Smooth muscle cell (in vitro differentiated cells): ENCODE measurements around the gene CDH13. TPM values are rescaled to one million over a fixed set of nuclear protein-coding genes. Genes with fewer than 3 reads are reported as not detected.

ENCODE experiments used
- DNase-seq: peaks from one replicate; lab custom pipeline; 2025; ENCODE audit not compliant: unreplicated experiment; lab: John Stamatoyannopoulos, UW
- H2AFZ ChIP-seq: fragments of 200-600 bp; sonication (generic); 2 replicates; pipeline ENCODE4 v1.6.0; 2016; ENCODE audit warnings: antibody characterized with exemption, low read depth, mild to moderate bottlenecking
- H3F3A ChIP-seq: fragments of 200-600 bp; sonication (generic); 2 replicates; pipeline ENCODE4 v1.6.0; 2017; ENCODE audit warnings: antibody characterized with exemption, low read depth
- H3K27ac ChIP-seq: fragments of 200-600 bp; sonication (generic); 2 replicates; pipeline ENCODE4 v1.5.1; 2016; ENCODE audit warnings: low read depth, mild to moderate bottlenecking
- H3K27me3 ChIP-seq: fragments of 200-600 bp; sonication (generic); 2 replicates; pipeline ENCODE4 v1.6.1; 2016; ENCODE audit warnings: low read depth, mild to moderate bottlenecking
- H3K36me3 ChIP-seq: fragments of 200-600 bp; sonication (generic); 2 replicates; pipeline ENCODE4 v1.5.1; 2016; ENCODE audit warnings: low read depth
- H3K4me1 ChIP-seq: fragments of 200-600 bp; sonication (generic); 2 replicates; pipeline ENCODE4 v1.5.1; 2016; ENCODE audit warnings: low read depth
- H3K4me2 ChIP-seq: fragments of 200-600 bp; sonication (generic); 2 replicates; pipeline ENCODE4 v1.6.0; 2016; ENCODE audit warnings: mild to moderate bottlenecking
- H3K4me3 ChIP-seq: fragments of 200-600 bp; sonication (generic); 2 replicates; pipeline ENCODE4 v1.5.1; 2016; ENCODE audit warnings: mild to moderate bottlenecking
- H3K79me2 ChIP-seq: fragments of 200-600 bp; sonication (generic); 2 replicates; pipeline ENCODE4 v1.6.0; 2016; ENCODE audit warnings: low read depth, mild to moderate bottlenecking
- H3K9ac ChIP-seq: fragments of 200-600 bp; sonication (generic); 2 replicates; pipeline ENCODE4 v1.6.0; 2016; ENCODE audit warnings: low read depth
- H3K9me3 ChIP-seq: fragments of 200-600 bp; sonication (generic); replicated peaks from 2 replicates; pipeline ENCODE4 v1.5.1; 2016; ENCODE audit warnings: low read depth
- H4K20me1 ChIP-seq: fragments of 200-600 bp; sonication (generic); 2 replicates; pipeline ENCODE4 v1.6.0; 2016; ENCODE audit warnings: low read depth
- CTCF ChIP-seq: fragments of 200-600 bp; sonication (generic); IDR thresholded peaks from 2 replicates; pipeline ENCODE4 v1.5.1; 2017; ENCODE audit warnings: borderline replicate concordance, mild to moderate bottlenecking, antibody characterized with exemption; ENCODE audit not compliant: insufficient read depth, poor library complexity, severe bottlenecking
- WGBS: methylation state at CpG from one replicate; pipeline ENCODE4 v1.1.7; 2016; ENCODE audit warnings: low lambda C conversion rate; 5-methylcytosine and 5-hydroxymethylcytosine counted together
- polyA plus RNA-seq: library from polyadenylated mRNA; unstranded; fragments of >200 nt; fragmentation: Nextera tagmentation; extraction: Ambion mirVana; gene quantifications from 2 replicates; pipeline ENCODE4 v1.2.1, GENCODE V29; 2016
- total RNA-seq: library from RNA; depleted of rRNA; stranded (reverse); fragments of >200 nt; gene quantifications from 2 replicates; pipeline ENCODE4 v1.2.3, GENCODE V29; 2014

Gene CDH13
- total and polyA plus RNA-seq, 2 experiments from 2014 or later = 12.1 to 32.2 TPM

- Histone ChIP-seq H4K20me1 (no peaks in the 10 kb centered on the region), H3K4me3 (no peak overlapping the region), H3K4me2 (no peak overlapping the region), H3K27me3 (no peaks in the 10 kb centered on the region), H3K27ac (no peak overlapping the region), H3K9ac (no peak overlapping the region), H3K4me1 (no peaks in the 10 kb centered on the region), H2AFZ (no peak overlapping the region), H3F3A (no peaks in the 10 kb centered on the region), H3K36me3 (no peaks in the 10 kb centered on the region), H3K9me3 (no peaks in the 10 kb centered on the region), H3K79me2 (no peaks in the 10 kb centered on the region)
- WGBS = 85% methylated on average over 11 of the region's 11 CpGs
- TF ChIP-seq CTCF = no peak
- DNase-seq = no peak
Observed at GRCh38 chr16:83762141-83762991, 1135.6 kb downstream of the CDH13 start.

DNA sequence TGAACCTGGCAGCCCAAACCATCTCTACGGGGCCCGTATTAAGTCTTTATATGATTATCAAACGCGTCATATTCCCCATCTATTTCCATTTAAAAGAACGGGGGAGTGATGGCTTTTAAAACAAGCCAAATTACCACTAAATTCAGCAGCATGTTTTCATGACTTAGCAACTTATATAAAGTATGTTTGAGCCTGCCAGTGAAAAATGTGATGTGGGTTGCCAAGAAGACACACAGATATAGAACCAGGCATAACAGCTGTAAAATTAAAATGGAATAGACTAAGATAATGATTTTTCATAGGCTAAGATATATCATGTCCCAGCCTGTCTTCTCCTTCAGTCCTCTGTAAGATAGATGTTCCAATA lies 1136.2 kb downstream of the CDH13 start:
- 96% methylated on average over 5 of the region's 5 CpGs for WGBS

DNA sequence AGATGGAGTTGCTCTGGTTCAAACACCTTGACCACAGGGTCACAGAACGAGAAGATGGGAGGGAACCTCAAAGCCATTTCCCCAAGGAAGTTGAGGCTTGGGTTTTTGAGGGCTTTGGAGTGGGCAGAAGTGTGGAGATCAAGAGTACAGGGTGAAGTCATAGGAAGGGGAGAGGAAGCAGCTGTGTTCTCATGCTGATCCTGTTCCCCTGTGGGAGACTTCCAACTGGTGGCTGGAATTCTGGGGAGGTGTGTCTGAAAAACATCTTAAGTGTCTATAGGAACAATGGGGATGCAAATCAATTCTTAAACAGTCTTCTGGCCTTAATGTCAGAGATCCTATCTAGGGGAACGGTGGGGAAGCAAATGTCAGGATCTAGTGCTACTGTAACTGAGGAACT lies 1142.2 kb downstream of the CDH13 start:
- Histone ChIP-seq H3F3A (no peaks in the 10 kb centered on the region), H3K4me1 (no peaks in the 10 kb centered on the region), H3K9ac (no peak overlapping the region), H3K36me3 (no peaks in the 10 kb centered on the region), H2AFZ (no peak overlapping the region), H3K4me3 (no peak overlapping the region), H3K9me3 (no peaks in the 10 kb centered on the region), H3K27ac (no peak overlapping the region), H4K20me1 (no peaks in the 10 kb centered on the region), H3K79me2 (no peaks in the 10 kb centered on the region), H3K4me2 (no peak overlapping the region), H3K27me3 (no peaks in the 10 kb centered on the region)
- 58% methylated on average over 2 of the region's 2 CpGs for WGBS
- DNase-seq = no peak
- no peak for TF ChIP-seq CTCF

More for the DNA sequence above, 1136.2 kb downstream of the CDH13 start:
- Histone ChIP-seq H3K27me3 (no peaks in the 10 kb centered on the region), H3K4me3 (no peak overlapping the region), H3F3A (no peaks in the 10 kb centered on the region), H3K9me3 (no peaks in the 10 kb centered on the region), H2AFZ (no peak overlapping the region), H3K36me3 (no peaks in the 10 kb centered on the region), H3K4me1 (no peaks in the 10 kb centered on the region), H3K27ac (no peak overlapping the region), H4K20me1 (no peaks in the 10 kb centered on the region), H3K4me2 (no peak overlapping the region), H3K79me2 (no peaks in the 10 kb centered on the region), H3K9ac (no peak overlapping the region)
- no peak for DNase-seq
- TF ChIP-seq CTCF = no peak
